ENCODE results near the gene CDC42EP4.

CDC42EP4 gene

GRCh38 chr17:73247726-73248125 lies 64.1 kb downstream of the CDC42EP4 start:
- no peak for DNase-seq

- DNase-seq, result no peak
Measured at GRCh38 chr17:73240561-73240960, 71.2 kb downstream of the CDC42EP4 start.

- no peak for DNase-seq
Measured at GRCh38 chr17:73237714-73238113, 74.1 kb downstream of the CDC42EP4 start.

- DNase-seq, result no peak
Measured at GRCh38 chr17:73234736-73235135, 77.1 kb downstream of the CDC42EP4 start.
